ENCODE data around the gene SLC7A1. TPM values are rescaled to one million over a fixed set of nuclear protein-coding genes. Genes with fewer than 3 reads are reported as not detected.

The SLC7A1 gene
- total RNA-seq, 1 donor from 2014 or later: 20.0 TPM

DNA sequence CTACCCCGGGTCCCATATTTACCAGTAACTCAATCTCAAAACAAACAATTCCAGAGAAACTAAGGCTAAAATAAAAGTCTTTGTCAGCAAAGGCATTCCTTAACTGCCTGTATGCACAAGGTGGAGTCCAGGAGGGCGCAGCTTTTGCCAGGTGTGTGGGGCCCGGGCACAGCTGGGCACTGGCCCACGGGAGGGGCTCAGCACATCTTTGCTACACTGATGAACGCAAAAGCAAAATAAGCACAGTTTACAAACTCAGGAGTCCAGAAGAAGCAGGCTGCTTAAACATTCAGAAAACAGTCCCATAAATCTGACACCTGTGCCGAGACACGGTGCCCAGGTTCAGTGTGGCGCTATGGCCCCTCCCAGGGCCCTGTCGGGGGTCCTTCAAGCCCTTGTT lies 70.8 kb downstream of the SLC7A1 start:
- Mint-ChIP-seq H3K36me3 (peaks cover 21% of the 10 kb centered on the region), H3K4me1 (peaks cover 13% of the 10 kb centered on the region), H3K9me3 (no peaks in the 10 kb centered on the region), H3K27ac (no peak overlapping the region), H3K27me3 (ENCODE audit: low read depth) (no peaks in the 10 kb centered on the region), H3K4me3 (no peak overlapping the region)
- TF ChIP-seq, protein P1, sequence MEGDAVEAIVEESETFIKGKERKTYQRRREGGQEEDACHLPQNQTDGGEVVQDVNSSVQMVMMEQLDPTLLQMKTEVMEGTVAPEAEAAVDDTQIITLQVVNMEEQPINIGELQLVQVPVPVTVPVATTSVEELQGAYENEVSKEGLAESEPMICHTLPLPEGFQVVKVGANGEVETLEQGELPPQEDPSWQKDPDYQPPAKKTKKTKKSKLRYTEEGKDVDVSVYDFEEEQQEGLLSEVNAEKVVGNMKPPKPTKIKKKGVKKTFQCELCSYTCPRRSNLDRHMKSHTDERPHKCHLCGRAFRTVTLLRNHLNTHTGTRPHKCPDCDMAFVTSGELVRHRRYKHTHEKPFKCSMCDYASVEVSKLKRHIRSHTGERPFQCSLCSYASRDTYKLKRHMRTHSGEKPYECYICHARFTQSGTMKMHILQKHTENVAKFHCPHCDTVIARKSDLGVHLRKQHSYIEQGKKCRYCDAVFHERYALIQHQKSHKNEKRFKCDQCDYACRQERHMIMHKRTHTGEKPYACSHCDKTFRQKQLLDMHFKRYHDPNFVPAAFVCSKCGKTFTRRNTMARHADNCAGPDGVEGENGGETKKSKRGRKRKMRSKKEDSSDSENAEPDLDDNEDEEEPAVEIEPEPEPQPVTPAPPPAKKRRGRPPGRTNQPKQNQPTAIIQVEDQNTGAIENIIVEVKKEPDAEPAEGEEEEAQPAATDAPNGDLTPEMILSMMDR (IDR thresholded peaks at IDR 0.05; ENCODE audit: unreplicated experiment): no peak
- DNase-seq (ENCODE audit: low spot score in 2 of 2, unreplicated experiment in 2 of 2): no peak

- TF ChIP-seq, protein P1 (IDR thresholded peaks at IDR 0.05; ENCODE audit: unreplicated experiment): no peak
- Mint-ChIP-seq H3K27ac (no peak overlapping the region), H3K4me3 (no peak overlapping the region), H3K27me3 (ENCODE audit: low read depth) (no peaks in the 10 kb centered on the region), H3K4me1 (peaks cover 13% of the 10 kb centered on the region), H3K36me3 (peaks cover 16% of the 10 kb centered on the region), H3K9me3 (no peaks in the 10 kb centered on the region)
- no peak for DNase-seq (ENCODE audit: low spot score in 2 of 2, unreplicated experiment in 2 of 2)
Observed at GRCh38 chr13:29524176-29524575, 71.3 kb downstream of the SLC7A1 start.

- peaks cover 15% of the 10 kb centered on the region for H3K36me3 Mint-ChIP-seq
- no peak for DNase-seq (ENCODE audit: low spot score in 2 of 2, unreplicated experiment in 2 of 2)
- H3K27ac Mint-ChIP-seq: no peak overlapping the region
- TF ChIP-seq, protein P1 (IDR thresholded peaks at IDR 0.05; ENCODE audit: unreplicated experiment): no peak
- no peak overlapping the region for H3K4me3 Mint-ChIP-seq
- H3K27me3 Mint-ChIP-seq (ENCODE audit: low read depth): no peaks in the 10 kb centered on the region
- no peaks in the 10 kb centered on the region for H3K9me3 Mint-ChIP-seq
- peaks cover 13% of the 10 kb centered on the region for H3K4me1 Mint-ChIP-seq
Observed at GRCh38 chr13:29523199-29523961, 72.1 kb downstream of the SLC7A1 start.

DNA sequence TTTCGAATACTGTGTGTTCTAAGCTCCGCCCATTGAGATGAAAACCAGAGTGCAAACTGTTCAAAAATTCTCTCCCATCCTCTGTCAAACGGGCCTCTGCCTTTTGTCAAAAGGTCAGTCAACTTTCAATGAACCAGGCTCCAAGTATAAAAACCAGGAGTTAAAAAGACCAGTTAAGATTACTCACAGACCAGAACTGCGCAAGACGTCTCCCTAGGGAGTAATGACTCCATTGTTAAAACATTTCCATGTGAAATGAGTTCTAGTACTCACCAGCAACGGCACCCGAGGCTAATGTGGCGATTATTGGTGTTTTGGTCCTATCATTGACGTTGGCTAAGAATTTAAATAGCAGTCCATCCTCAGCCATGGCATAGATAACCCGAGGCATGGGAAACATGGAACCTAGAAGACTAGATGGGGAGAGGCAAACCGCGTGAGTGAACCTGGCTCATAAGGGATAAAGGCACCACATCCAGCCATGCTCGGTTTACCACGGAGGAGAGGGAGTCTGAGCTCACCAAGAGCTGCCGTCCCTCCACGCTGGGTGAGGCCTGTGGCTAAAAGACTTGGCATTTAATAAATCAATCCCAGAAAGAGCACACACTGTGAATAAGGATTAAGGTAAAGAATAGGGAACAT lies 73.3 kb downstream of the SLC7A1 start:
- peaks cover 17% of the 10 kb centered on the region for H3K36me3 Mint-ChIP-seq
- peak overlapping the region; percentile 59 for H3K27ac Mint-ChIP-seq
- no peak overlapping the region for H3K4me3 Mint-ChIP-seq
- no peak for DNase-seq (ENCODE audit: low spot score in 2 of 2, unreplicated experiment in 2 of 2)
- H3K27me3 Mint-ChIP-seq (ENCODE audit: low read depth): no peaks in the 10 kb centered on the region
- peaks cover 13% of the 10 kb centered on the region for H3K4me1 Mint-ChIP-seq
- TF ChIP-seq, protein P1 (IDR thresholded peaks at IDR 0.05; ENCODE audit: unreplicated experiment): no peak
- no peaks in the 10 kb centered on the region for H3K9me3 Mint-ChIP-seq

DNA sequence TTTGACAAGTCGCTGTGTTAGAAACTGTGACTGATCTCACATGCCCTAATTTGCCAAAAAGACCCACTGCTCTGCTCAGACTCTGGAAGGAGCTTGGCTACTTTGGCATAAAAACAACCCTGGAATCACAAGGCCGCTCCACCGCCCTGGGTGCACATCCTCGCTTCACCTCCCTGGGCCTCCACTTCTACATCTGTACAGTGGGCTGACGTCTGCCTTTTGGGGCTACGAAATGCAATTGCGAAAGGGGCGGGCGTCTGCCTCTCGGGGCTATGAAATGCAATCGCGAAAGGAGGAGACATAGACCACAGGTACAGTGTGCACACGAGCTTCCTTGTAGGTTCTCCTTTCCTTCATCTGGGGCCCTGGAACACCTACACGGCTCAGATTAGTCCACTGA lies 74.2 kb downstream of the SLC7A1 start:
- no peak overlapping the region for H3K4me3 Mint-ChIP-seq
- no peaks in the 10 kb centered on the region for H3K27me3 Mint-ChIP-seq (ENCODE audit: low read depth)
- TF ChIP-seq, protein P1 (IDR thresholded peaks at IDR 0.05; ENCODE audit: unreplicated experiment): no peak
- DNase-seq (ENCODE audit: low spot score in 2 of 2, unreplicated experiment in 2 of 2): no peak
- peaks cover 17% of the 10 kb centered on the region for H3K36me3 Mint-ChIP-seq
- peaks cover 13% of the 10 kb centered on the region for H3K4me1 Mint-ChIP-seq
- no peaks in the 10 kb centered on the region for H3K9me3 Mint-ChIP-seq
- peak overlapping the region; percentile 32 for H3K27ac Mint-ChIP-seq
